Endothelial cell of umbilical vein (primary cell): ENCODE data around the gene SNX25. TPM values are rescaled to one million over a fixed set of nuclear protein-coding genes. Genes with fewer than 3 reads are reported as not detected.

ENCODE experiments used
- BruUV-seq: library from RNA; stranded (reverse); fragments of 400-500 nt; replicated peaks from 2 replicates; lab custom pipeline; 2021; lab: Mats Ljungman, UMichigan
- CTCF ChIA-PET: fragments of 300-600, 350-600 bp; sonication (Branson Sonifier 250); formaldehyde crosslinking; loops from one replicate; lab custom pipeline; 2021; ENCODE audit warnings: antibody characterized with exemption, inconsistent platforms; lab: Charles Lee
- POLR2A ChIA-PET: fragments of 300-600, 350-600 bp; sonication (Branson Sonifier 250); formaldehyde crosslinking; loops from one replicate; lab custom pipeline; 2021; ENCODE audit warnings: antibody characterized with exemption, inconsistent platforms; lab: Charles Lee
- DNase-seq: peaks from one replicate; pipeline ENCODE4 v3.0.0-alpha.2; 2011; ENCODE audit warnings: low read depth, low spot score
- FAIRE-seq: peaks from 2 replicates; lab custom pipeline; 2011; peaks lifted over from hg19 to GRCh38; lab: Jason Lieb, UNC
- H2AFZ ChIP-seq: 2 replicates; pipeline ENCODE4 v1.6.0; 2012; ENCODE audit warnings: low read depth, low read length, control low read depth, inconsistent platforms
- H3K27ac ChIP-seq: 2 replicates; pipeline ENCODE4 v1.5.1; 2011; ENCODE audit warnings: low read depth, mild to moderate bottlenecking, control low read depth, low read length, moderate library complexity; ENCODE audit not compliant: insufficient read depth
- H3K27me3 ChIP-seq, 2 experiments: 2 replicates each; pipeline versions ENCODE4 v1.6.0 to v1.6.1; 2011; ENCODE audit warnings: low read length in 2 of 2, mixed read lengths in 1 of 2; ENCODE audit not compliant: control insufficient read depth in 2 of 2, insufficient read depth in 2 of 2
- H3K36me3 ChIP-seq, 2 experiments: 2 replicates in 1 of 2; 3 replicates in 1 of 2; pipeline ENCODE4 v1.5.1; 2011; ENCODE audit warnings: low read length in 2 of 2, mild to moderate bottlenecking in 1 of 2, moderate library complexity in 1 of 2; ENCODE audit not compliant: control insufficient read depth in 2 of 2, insufficient read depth in 2 of 2; ENCODE audit errors: extremely low read depth in 1 of 2
- H3K4me1 ChIP-seq: 3 replicates; pipeline ENCODE4 v1.5.1; 2011; ENCODE audit warnings: mild to moderate bottlenecking, low read length; ENCODE audit not compliant: control insufficient read depth, insufficient read depth; ENCODE audit errors: extremely low read depth
- H3K4me2 ChIP-seq: 2 replicates; pipeline ENCODE4 v1.6.1; 2011; ENCODE audit warnings: low read length, control low read depth, mixed read lengths; ENCODE audit not compliant: insufficient read depth
- H3K4me3 ChIP-seq, 3 experiments: fragments of 200-600 bp in 1 of 3; sonication (generic), shearing (Covaris generic) in 1 of 3; replicated peaks in 1 of 3; 2 replicates each; pipeline ENCODE4 v1.5.1; 2011 to 2016; ENCODE audit warnings: control low read depth in 3 of 3, low read length in 3 of 3, mild to moderate bottlenecking in 2 of 3, inconsistent platforms in 1 of 3, low read depth in 1 of 3, moderate library complexity in 1 of 3; ENCODE audit not compliant: insufficient read depth in 1 of 3
- H3K79me2 ChIP-seq: 2 replicates; pipeline ENCODE4 v1.6.0; 2012; ENCODE audit warnings: low read length, inconsistent platforms; ENCODE audit not compliant: control insufficient read depth, insufficient read depth
- H3K9ac ChIP-seq: replicated peaks from 2 replicates; pipeline ENCODE3; 2011; ENCODE audit warnings: low read length, control low read depth; ENCODE audit not compliant: insufficient read depth; ENCODE audit errors: extremely low read depth
- H3K9me1 ChIP-seq: replicated peaks from 3 replicates; pipeline ENCODE4 v1.6.0; 2011; ENCODE audit warnings: mild to moderate bottlenecking, low read length; ENCODE audit not compliant: control insufficient read depth, insufficient read depth; ENCODE audit errors: extremely low read depth
- H3K9me3 ChIP-seq: replicated peaks from 2 replicates; pipeline ENCODE4 v1.5.1; 2012; ENCODE audit warnings: low read length, inconsistent platforms; ENCODE audit not compliant: control insufficient read depth, insufficient read depth
- H4K20me1 ChIP-seq: replicated peaks from 2 replicates; pipeline ENCODE3; 2011; ENCODE audit warnings: mild to moderate bottlenecking, low read length; ENCODE audit not compliant: control insufficient read depth, insufficient read depth; ENCODE audit errors: extremely low read depth
- EZH2 ChIP-seq: IDR thresholded peaks from 2 replicates; pipeline ENCODE4 v1.6.1; 2012; ENCODE audit warnings: borderline replicate concordance, low read depth, mild to moderate bottlenecking, moderate library complexity, low read length, inconsistent platforms; ENCODE audit not compliant: severe bottlenecking
- GATA2 ChIP-seq: IDR thresholded peaks from 2 replicates; pipeline ENCODE4 v1.7.0; 2011; ENCODE audit warnings: low read depth, mild to moderate bottlenecking, moderate library complexity, mixed read lengths, low read length; ENCODE audit not compliant: insufficient read length, insufficient read depth
- JUN ChIP-seq: IDR thresholded peaks from 2 replicates; pipeline ENCODE4 v1.6.1; 2011; ENCODE audit warnings: borderline replicate concordance, low read depth; ENCODE audit not compliant: insufficient read length, insufficient read depth
- MAX ChIP-seq: IDR thresholded peaks from 2 replicates; pipeline ENCODE4 v1.6.1; 2011; ENCODE audit not compliant: insufficient read depth, insufficient read length
- POLR2A ChIP-seq: IDR thresholded peaks from 2 replicates; pipeline ENCODE4 v1.6.1; 2012; ENCODE audit warnings: low read depth, mild to moderate bottlenecking, control low read depth, low read length
- POLR2AphosphoS5 ChIP-seq: IDR thresholded peaks from 2 replicates; pipeline ENCODE4 v1.6.1; 2012; ENCODE audit warnings: low read depth, mild to moderate bottlenecking, control low read depth, low read length, moderate library complexity; ENCODE audit not compliant: insufficient read depth
- dilution Hi-C: fragments of 300-500 bp; cut with MboI; formaldehyde crosslinking; loops from one replicate; pipeline ENCODE4 v1.15.0; 2019; ENCODE audit warnings: low sequenced_read_pairs; ENCODE audit not compliant: extremely low pct_ligation_motif_present
- intact Hi-C: fragments of 100-400 bp; cut with micrococcal nuclease; formaldehyde crosslinking; loops from one replicate; pipeline ENCODE4 v1.10.0; 2022
- polyA plus RNA-seq, 4 experiments: library from polyadenylated mRNA; depleted of rRNA in 3 of 4; stranded (reverse) in 3 of 4; unstranded in 1 of 4; fragments of >200 nt; gene quantifications; 2 replicates each; pipeline versions ENCODE4 v1.2.1 to v1.2.3, GENCODE V29; 2011 to 2012; ENCODE audit warnings: missing spikeins in 1 of 4
- total RNA-seq: library from RNA; stranded (reverse); gene quantifications from 2 replicates; pipeline ENCODE4 v1.2.3, GENCODE V29; 2021
- TF ChIP-seq, protein P1 (sequence below), 2 donors: IDR thresholded peaks; 1 replicate in 1 of 2; 2 replicates in 1 of 2; pipeline ENCODE4 v1.5.1; 2011; ENCODE audit warnings: low read length in 2 of 2, mild to moderate bottlenecking in 2 of 2, moderate library complexity in 2 of 2, control low read depth in 1 of 2, inconsistent platforms in 1 of 2, low read depth in 1 of 2; ENCODE audit not compliant: insufficient read depth in 1 of 2; ENCODE audit errors: extremely low read depth in 1 of 2

SNX25 gene
- total and polyA plus RNA-seq, 2 donors (not counting 3 experiments of a cell fraction or from before 2014, with no cell fraction given), result 6.6 to 16.1 TPM

DNA sequence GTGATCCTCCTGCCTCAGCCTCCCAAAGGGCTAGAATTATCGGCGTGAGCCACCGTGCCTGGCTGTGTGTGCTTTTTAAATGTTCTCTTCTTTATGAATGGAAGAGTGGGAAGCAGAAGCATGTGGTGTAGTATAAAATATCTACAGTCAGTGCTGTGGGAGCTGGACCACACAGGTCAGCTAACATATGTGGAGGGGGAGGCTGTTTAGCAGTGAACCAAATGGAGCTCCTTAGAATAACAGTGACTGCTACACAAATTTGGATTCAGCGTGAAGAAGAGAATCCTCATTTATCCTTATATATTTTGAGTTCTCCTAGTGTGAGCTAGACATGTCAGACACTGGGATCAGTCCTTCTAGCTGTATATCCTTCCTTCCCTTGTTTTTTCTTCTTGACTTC lies 3.2 kb downstream of the SNX25 start:
- no TSS peak for BruUV-seq
- no peaks in the 10 kb centered on the region for H3K27me3 ChIP-seq
- ChIA-PET POLR2A (no interaction called here), CTCF (no interaction called here)
- DNase-seq (no peak), FAIRE-seq (no peak)
- no peak overlapping the region for H3K4me2 ChIP-seq
- H3K4me1 ChIP-seq, result peaks cover 15% of the 10 kb centered on the region
- H3K9me3 ChIP-seq, result no peaks in the 10 kb centered on the region
- no peak overlapping the region for H3K27ac ChIP-seq
- intact Hi-C loops (loop anchor here (5.0 kb wide), 2 partner anchors 35 to 65 kb away; no protein-coding TSS in a partner anchor), dilution Hi-C loops (no loop called here)
- no peak overlapping the region for H2AFZ ChIP-seq
- no peak overlapping the region for H3K9ac ChIP-seq
- peaks cover 56% of the 10 kb centered on the region for H3K79me2 ChIP-seq
- TF ChIP-seq EZH2, result no peak
- no peak for TF ChIP-seq MAX
- no peaks in the 10 kb centered on the region for H3K36me3 ChIP-seq
- no peaks in the 10 kb centered on the region for H4K20me1 ChIP-seq
- no peak overlapping the region for H3K4me3 ChIP-seq
- no peaks in the 10 kb centered on the region for H3K9me1 ChIP-seq

DNA sequence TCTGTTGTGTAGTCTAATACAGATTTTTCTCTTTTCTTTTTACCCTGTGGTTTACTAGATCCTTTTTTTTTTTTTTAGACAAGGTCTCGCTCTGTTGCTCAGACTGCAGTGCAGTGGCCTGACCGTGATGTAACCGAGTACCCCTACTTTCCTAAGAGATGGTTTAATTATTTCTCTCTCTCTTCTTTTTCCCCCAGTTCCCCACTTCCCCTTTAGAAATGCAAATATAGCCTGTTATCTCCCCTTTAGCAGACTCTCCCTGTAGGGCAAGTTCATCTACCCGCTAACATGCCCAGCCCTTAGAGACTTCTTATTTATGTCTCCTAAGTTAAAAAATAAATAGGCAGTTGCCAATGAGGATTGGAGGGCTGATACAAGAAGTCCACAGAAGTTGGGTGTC lies 4.5 kb downstream of the SNX25 start:
- H3K4me2 ChIP-seq, result no peak overlapping the region
- FAIRE-seq, result no peak

More for the DNA sequence above, 4.5 kb downstream of the SNX25 start:
- Histone ChIP-seq H3K79me2 (peaks cover 61% of the 10 kb centered on the region), H3K27ac (no peak overlapping the region), H3K4me1 (peaks cover 14% of the 10 kb centered on the region), H3K9ac (no peak overlapping the region), H3K9me3 (no peaks in the 10 kb centered on the region), H2AFZ (no peak overlapping the region), H3K4me3 (no peak overlapping the region), H4K20me1 (no peaks in the 10 kb centered on the region), H3K27me3 (no peaks in the 10 kb centered on the region), H3K9me1 (no peaks in the 10 kb centered on the region), H3K36me3 (no peaks in the 10 kb centered on the region)
- no peak for DNase-seq
- no TSS peak for BruUV-seq
- no peak for TF ChIP-seq GATA2
- TF ChIP-seq JUN, result no peak
- TF ChIP-seq POLR2A, result no peak
- no peak for TF ChIP-seq POLR2AphosphoS5
- TF ChIP-seq, protein P1, sequence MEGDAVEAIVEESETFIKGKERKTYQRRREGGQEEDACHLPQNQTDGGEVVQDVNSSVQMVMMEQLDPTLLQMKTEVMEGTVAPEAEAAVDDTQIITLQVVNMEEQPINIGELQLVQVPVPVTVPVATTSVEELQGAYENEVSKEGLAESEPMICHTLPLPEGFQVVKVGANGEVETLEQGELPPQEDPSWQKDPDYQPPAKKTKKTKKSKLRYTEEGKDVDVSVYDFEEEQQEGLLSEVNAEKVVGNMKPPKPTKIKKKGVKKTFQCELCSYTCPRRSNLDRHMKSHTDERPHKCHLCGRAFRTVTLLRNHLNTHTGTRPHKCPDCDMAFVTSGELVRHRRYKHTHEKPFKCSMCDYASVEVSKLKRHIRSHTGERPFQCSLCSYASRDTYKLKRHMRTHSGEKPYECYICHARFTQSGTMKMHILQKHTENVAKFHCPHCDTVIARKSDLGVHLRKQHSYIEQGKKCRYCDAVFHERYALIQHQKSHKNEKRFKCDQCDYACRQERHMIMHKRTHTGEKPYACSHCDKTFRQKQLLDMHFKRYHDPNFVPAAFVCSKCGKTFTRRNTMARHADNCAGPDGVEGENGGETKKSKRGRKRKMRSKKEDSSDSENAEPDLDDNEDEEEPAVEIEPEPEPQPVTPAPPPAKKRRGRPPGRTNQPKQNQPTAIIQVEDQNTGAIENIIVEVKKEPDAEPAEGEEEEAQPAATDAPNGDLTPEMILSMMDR (IDR thresholded peaks at IDR 0.05; ENCODE audit: extremely low read depth in 1 of 2, insufficient read depth in 1 of 2, low read depth in 1 of 2, low read length in 2 of 2), result no peak
- ChIA-PET POLR2A (interaction anchor here (0.7 kb wide), 1 partner anchor 9 kb away, joined by 5 read pairs; no protein-coding TSS in a partner anchor), CTCF (no interaction called here)
- dilution Hi-C loops (no loop called here), intact Hi-C loops (loop anchor here (5.0 kb wide), 2 partner anchors 33 to 63 kb away; no protein-coding TSS in a partner anchor)
